Chondrocyte (in vitro differentiated cells): ENCODE results near the gene CTCF. TPM values are rescaled to one million over a fixed set of nuclear protein-coding genes. Genes with fewer than 3 reads are reported as not detected.
A peak's percentile ranks its signal among the peaks of the same experiment; 100 is the strongest.

Experiments
- DNase-seq: peaks from one replicate; pipeline ENCODE4 v3.0.0; 2021; ENCODE audit warnings: mixed read lengths, low spot score
- H3K27ac Mint-ChIP-seq: one replicate; pipeline ENCODE4 v1.8.0; 2021; ENCODE audit warnings: mild to moderate bottlenecking, moderate library complexity, mixed read lengths; ENCODE audit not compliant: unreplicated experiment
- H3K27me3 Mint-ChIP-seq: 2 replicates; pipeline ENCODE4 v1.8.0; 2021; ENCODE audit warnings: low read depth, mixed read lengths
- H3K36me3 Mint-ChIP-seq: 2 replicates; pipeline ENCODE4 v1.8.0; 2021; ENCODE audit warnings: low read depth, mixed read lengths
- H3K4me1 Mint-ChIP-seq: 2 replicates; pipeline ENCODE4 v1.8.0; 2021; ENCODE audit warnings: low read depth, mild to moderate bottlenecking, mixed read lengths
- H3K4me3 Mint-ChIP-seq: one replicate; pipeline ENCODE4 v1.8.0; 2021; ENCODE audit warnings: mild to moderate bottlenecking, moderate library complexity, mixed read lengths; ENCODE audit not compliant: unreplicated experiment
- H3K9me3 Mint-ChIP-seq: 2 replicates; pipeline ENCODE4 v1.8.0; 2021; ENCODE audit warnings: low read depth, mixed read lengths
- total RNA-seq: library from RNA; stranded (reverse); gene quantifications from 3 replicates; pipeline ENCODE4 v1.2.1, GENCODE V29; 2021
- TF ChIP-seq, protein P1 (sequence below): fragments of 200-600 bp; sonication (generic); IDR thresholded peaks from 2 replicates; pipeline ENCODE4 v1.5.0; 2021; ENCODE audit warnings: antibody characterized with exemption, mild to moderate bottlenecking, moderate library complexity

The CTCF gene
- total RNA-seq, 1 donor from 2014 or later, result 31.2 TPM

DNA sequence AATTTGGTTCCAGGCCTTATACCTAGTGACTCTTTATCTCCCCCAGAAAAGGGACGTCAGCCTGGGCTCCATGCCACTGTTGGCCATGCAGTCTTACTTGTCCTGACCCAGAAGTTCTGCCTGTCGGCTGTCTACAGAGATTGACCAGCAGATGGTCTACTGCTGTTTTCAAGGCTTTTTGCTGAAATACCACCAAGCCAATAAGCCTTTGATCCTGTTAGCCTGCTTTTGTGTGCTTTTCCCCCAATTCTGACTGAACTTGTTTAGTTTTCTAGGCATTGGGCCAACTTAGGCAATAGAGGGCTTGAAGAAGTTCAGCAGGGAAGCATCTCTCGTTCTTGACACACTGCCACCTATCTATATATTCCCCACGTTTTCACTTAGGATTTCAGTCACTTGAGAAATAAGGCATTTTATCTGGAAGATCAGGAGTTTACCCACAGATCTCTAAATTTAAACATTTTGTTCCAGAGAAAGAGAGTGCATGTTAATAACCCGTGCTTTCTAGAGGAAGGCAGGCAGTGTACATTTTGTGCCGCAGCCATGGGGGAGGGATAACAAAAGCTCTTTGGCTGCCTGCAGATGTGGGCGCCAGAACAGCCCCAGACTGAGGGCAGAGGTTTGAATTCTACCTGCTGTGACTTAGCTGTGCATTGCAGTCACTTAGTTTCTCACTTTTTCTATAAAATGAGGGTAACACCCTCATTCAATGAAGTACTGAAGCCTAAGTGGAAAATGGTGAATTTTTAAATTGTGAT is 70.3 kb downstream of the CTCF start:
- Mint-ChIP-seq H3K36me3 (peaks cover 23% of the 10 kb centered on the region), H3K9me3 (no peaks in the 10 kb centered on the region), H3K4me1 (no peaks in the 10 kb centered on the region), H3K4me3 (no peak overlapping the region), H3K27me3 (no peaks in the 10 kb centered on the region), H3K27ac (no peak overlapping the region)
- TF ChIP-seq, protein P1, sequence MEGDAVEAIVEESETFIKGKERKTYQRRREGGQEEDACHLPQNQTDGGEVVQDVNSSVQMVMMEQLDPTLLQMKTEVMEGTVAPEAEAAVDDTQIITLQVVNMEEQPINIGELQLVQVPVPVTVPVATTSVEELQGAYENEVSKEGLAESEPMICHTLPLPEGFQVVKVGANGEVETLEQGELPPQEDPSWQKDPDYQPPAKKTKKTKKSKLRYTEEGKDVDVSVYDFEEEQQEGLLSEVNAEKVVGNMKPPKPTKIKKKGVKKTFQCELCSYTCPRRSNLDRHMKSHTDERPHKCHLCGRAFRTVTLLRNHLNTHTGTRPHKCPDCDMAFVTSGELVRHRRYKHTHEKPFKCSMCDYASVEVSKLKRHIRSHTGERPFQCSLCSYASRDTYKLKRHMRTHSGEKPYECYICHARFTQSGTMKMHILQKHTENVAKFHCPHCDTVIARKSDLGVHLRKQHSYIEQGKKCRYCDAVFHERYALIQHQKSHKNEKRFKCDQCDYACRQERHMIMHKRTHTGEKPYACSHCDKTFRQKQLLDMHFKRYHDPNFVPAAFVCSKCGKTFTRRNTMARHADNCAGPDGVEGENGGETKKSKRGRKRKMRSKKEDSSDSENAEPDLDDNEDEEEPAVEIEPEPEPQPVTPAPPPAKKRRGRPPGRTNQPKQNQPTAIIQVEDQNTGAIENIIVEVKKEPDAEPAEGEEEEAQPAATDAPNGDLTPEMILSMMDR, result no peak
- DNase-seq, result no peak

DNA sequence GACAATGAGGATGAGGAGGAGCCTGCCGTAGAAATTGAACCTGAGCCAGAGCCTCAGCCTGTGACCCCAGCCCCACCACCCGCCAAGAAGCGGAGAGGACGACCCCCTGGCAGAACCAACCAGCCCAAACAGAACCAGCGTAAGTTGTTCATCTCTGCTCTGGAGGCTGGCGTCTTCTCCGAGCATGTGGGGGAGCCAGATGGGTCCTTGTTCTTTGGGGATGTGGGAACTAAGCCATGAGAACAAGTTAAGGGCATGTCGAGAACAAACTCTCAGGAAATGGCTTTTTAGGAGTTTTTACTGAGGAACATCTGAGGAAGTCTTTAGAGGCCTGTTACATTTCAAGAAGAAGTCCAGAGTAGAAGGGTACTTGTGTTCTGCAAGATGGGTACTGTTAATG is 74.4 kb downstream of the CTCF start:
- Mint-ChIP-seq H3K9me3 (no peaks in the 10 kb centered on the region), H3K4me1 (no peaks in the 10 kb centered on the region), H3K27ac (no peak overlapping the region), H3K36me3 (peaks cover 21% of the 10 kb centered on the region), H3K27me3 (no peaks in the 10 kb centered on the region), H3K4me3 (no peak overlapping the region)
- TF ChIP-seq, protein P1, result no peak
- DNase-seq, result no peak

DNA sequence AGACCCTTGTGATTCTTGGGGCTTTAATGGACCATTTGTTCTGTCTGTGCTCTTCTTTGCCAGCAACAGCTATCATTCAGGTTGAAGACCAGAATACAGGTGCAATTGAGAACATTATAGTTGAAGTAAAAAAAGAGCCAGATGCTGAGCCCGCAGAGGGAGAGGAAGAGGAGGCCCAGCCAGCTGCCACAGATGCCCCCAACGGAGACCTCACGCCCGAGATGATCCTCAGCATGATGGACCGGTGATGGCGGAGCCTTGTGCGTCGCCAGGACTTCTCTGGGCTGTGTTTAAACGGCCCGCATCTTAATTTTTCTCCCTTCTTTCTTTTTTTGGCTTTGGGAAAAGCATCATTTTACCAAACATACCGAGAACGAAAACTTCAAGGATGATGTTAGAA is 75.3 kb downstream of the CTCF start:
- H3K4me1 Mint-ChIP-seq, result peaks cover 9% of the 10 kb centered on the region
- no peak overlapping the region for H3K27ac Mint-ChIP-seq
- H3K4me3 Mint-ChIP-seq, result no peak overlapping the region
- no peaks in the 10 kb centered on the region for H3K27me3 Mint-ChIP-seq
- H3K36me3 Mint-ChIP-seq, result peaks cover 21% of the 10 kb centered on the region
- no peak for DNase-seq
- TF ChIP-seq, protein P1, result no peak
- no peaks in the 10 kb centered on the region for H3K9me3 Mint-ChIP-seq

DNA sequence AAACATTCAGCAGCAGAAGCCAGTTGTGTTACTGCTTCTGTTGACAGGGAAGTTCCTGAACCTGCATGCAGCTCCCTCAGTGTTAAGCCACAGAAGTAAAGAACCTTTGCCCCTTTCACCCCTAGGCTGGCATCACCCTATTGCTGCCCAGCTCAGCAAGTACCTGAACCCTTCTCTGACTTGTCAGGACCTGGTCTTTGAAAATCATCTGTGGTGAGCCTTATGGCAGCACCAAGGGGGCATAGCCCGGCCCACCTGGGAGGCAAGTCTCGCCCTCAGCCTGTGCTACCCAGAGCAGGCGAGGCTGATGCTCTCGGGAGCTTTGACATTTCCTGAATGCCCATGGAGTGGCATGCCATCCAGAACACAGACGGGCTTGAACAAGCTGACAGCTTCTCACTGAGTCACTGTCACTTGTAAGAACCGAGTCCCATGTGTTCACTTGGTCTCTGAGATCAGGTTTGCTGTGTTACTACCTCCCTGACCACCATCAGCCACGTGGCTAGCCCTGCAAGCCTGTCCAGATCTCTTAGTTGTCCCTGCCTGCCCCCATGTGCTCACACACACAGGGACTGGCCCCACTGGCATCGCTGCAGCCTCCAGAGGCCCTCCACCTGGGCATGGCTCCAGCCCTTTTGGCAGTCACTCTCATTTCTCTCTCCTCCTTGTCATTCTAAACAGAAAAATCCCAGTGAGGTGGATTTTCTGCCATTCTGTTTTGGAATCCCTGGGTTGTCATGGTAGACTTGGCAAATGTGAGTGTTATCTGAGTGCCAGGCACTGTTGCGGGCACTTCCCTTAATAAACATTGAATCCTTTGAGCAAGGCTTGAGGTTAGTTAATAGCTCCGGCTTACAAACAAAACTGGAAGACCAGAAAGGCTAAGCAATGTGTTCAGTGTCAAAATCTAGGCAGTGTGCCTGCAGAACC is 79.7 kb downstream of the CTCF start:
- Mint-ChIP-seq H3K9me3 (no peaks in the 10 kb centered on the region), H3K4me3 (no peak overlapping the region)

DNA sequence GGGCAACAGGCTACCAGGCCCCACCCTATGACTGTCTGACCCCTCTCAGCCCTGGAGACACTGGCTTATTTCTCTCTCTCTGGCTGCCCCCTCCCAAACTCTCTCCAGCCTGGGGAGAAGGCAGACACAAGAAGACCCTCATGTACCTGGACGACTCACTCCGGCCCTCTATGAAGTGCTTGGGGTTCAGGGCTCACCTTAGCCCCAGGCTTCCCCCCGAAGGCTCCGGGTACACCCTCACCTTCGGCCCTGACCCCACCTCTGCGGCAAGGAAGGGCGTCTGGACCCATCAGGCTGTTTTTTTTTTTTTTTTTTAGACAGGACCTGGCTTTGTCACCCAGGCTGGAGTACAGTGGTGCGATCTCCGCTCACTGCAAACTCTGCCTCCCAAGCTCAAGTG is 81.7 kb downstream of the CTCF start:
- H3K36me3 Mint-ChIP-seq, result peaks cover 5% of the 10 kb centered on the region
- H3K27me3 Mint-ChIP-seq, result no peaks in the 10 kb centered on the region
- peaks cover 9% of the 10 kb centered on the region for H3K4me1 Mint-ChIP-seq
- H3K9me3 Mint-ChIP-seq, result no peaks in the 10 kb centered on the region
- no peak for DNase-seq
- TF ChIP-seq, protein P1, result no peak
- H3K27ac Mint-ChIP-seq, result no peak overlapping the region
- peak overlapping the region; percentile 9 for H3K4me3 Mint-ChIP-seq

More for the DNA sequence above, 79.7 kb downstream of the CTCF start:
- Mint-ChIP-seq H3K4me1 (peaks cover 9% of the 10 kb centered on the region), H3K27ac (peak overlapping the region; percentile 8), H3K27me3 (no peaks in the 10 kb centered on the region), H3K36me3 (peaks cover 9% of the 10 kb centered on the region)
- TF ChIP-seq, protein P1, result no peak
- peak; percentile 77 for DNase-seq
